GM13977 (cell line): ENCODE data around the gene EGFLAM.

Experiments
- DNase-seq: peaks from one replicate; pipeline ENCODE4 v3.0.0; 2012; ENCODE audit warnings: low spot score
- in situ Hi-C: fragments of 300-500 bp; cut with MboI; formaldehyde crosslinking; loops from one replicate; pipeline ENCODE4 v1.12.0; 2022; ENCODE audit warnings: low sequenced_read_pairs, low pct_unique_long_range_greater_than_20kb, mixed read lengths, inconsistent platforms; ENCODE audit not compliant: unreplicated experiment
- TF ChIP-seq, protein P1 (sequence below): IDR thresholded peaks from 2 replicates; pipeline ENCODE4 v1.5.1; 2012; ENCODE audit warnings: mild to moderate bottlenecking, control low read depth; ENCODE audit not compliant: insufficient read depth; ENCODE audit errors: extremely low read depth, missing control alignments

EGFLAM gene

DNA sequence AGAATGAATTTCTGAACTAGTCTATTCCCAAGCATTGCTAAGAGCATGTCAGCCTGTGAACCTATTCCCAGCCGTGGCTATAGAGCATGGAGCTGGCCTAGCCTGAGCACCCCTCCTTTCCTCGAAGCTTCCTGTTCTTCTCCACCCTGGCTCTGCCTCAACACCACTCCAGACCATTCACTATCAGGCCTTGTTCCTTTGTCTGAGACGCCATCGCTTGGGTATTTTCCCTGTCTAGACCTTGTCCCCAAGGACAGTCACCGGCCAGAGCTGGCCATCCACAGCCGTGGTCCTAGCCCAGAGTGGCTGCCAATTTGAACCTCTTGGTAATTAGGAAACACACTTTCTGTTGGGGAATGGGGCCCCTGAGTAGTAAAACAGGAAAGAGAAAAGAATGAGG is 192.3 kb downstream of the EGFLAM start:
- TF ChIP-seq, protein P1, sequence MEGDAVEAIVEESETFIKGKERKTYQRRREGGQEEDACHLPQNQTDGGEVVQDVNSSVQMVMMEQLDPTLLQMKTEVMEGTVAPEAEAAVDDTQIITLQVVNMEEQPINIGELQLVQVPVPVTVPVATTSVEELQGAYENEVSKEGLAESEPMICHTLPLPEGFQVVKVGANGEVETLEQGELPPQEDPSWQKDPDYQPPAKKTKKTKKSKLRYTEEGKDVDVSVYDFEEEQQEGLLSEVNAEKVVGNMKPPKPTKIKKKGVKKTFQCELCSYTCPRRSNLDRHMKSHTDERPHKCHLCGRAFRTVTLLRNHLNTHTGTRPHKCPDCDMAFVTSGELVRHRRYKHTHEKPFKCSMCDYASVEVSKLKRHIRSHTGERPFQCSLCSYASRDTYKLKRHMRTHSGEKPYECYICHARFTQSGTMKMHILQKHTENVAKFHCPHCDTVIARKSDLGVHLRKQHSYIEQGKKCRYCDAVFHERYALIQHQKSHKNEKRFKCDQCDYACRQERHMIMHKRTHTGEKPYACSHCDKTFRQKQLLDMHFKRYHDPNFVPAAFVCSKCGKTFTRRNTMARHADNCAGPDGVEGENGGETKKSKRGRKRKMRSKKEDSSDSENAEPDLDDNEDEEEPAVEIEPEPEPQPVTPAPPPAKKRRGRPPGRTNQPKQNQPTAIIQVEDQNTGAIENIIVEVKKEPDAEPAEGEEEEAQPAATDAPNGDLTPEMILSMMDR, result no peak
- in situ Hi-C loops, result no loop called here
- DNase-seq, result no peak

DNA sequence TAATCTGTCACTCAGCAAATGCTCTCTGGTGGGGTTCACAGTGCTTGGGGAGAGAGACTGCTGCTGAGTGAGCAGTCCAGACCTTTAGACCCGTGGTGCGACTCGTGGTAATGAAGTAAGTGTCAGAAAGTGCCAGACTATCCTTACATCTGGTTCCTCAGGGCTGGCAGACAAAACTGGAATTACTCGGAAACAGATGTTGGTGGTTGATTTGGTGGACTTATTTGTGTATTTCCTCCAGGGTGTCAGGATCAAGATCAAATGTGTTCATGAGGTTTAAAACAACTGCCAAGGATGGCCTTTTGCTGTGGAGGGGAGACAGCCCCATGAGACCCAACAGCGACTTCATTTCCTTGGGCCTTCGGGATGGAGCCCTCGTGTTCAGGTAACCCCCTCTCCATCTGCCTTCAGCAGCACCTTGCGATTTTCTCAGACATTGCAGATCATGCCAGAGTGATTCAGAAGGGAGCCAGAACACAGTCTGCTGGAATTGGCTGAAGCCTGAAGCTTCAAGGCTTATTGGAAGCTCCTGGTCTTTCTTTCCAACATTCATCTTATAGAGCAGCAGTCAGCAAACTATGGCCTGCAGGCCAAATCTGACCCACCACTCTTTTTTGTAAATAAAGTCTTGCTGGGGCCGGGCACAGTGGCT is 192.8 kb downstream of the EGFLAM start:
- in situ Hi-C loops, result no loop called here
- DNase-seq, result no peak
- TF ChIP-seq, protein P1, result no peak

DNA sequence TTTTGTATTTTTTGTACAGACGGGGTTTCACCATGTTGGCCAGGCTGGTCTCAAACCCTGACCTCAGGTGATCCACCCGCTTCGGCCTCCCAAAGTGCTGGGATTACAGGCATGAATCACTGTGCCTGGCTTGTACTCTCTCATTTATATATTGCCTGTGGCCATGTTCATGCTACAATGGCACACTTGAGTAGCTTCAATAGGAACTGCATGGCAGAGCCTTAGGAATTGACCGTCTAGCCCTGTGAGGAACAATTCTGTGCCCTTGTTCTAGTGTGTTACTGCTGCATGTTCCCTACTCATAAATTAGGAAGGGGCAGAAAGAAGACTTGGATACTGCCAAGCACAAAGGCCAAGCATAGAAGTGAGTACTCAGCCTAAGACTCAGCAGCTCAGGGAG is 193.8 kb downstream of the EGFLAM start:
- no peak for DNase-seq
- TF ChIP-seq, protein P1, result no peak
- in situ Hi-C loops, result no loop called here

DNA sequence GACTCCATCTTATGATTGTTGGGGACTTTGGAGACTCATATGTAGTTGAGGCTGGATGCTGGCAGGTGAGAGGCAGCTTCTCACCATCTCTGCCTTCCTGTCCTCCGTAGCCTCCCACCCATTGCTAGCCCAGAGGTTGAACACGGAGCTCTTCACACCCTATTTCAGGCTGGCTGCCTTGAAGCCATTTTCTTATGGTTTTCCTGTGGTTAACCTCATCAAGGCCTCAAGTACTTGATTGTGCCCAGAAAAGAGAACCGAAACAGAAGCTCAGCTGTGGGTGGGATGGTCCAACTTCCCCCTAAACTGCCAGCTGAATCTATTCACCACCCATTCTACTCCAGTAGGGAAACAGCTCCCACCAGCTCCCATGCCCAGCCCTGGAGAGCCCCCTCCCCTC is 195.1 kb downstream of the EGFLAM start:
- DNase-seq, result peak; percentile 75
- in situ Hi-C loops, result no loop called here

DNA sequence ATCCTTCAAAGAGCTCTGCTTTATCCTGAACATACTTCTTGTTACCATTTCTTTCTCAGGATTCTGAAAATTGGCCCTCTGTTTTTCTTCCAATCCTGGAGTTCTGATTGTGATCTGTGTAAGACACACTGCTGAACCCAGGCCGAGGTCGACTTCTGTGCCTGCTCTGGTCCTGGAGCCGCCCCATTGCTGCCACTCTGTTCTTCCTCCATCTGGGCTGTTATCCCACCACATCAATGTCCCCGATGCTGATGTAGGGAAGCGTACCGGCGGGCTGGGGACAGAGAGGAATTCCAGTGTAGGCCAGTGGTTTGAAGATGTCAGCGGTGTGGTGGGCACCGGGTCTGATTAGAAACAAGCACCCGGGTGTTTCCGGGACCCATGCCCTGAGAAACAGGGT is 195.6 kb downstream of the EGFLAM start:
- in situ Hi-C loops, result no loop called here
- TF ChIP-seq, protein P1, result no peak
- no peak for DNase-seq

More for the DNA sequence above, 195.1 kb downstream of the EGFLAM start:
- TF ChIP-seq, protein P1, result no peak

DNA sequence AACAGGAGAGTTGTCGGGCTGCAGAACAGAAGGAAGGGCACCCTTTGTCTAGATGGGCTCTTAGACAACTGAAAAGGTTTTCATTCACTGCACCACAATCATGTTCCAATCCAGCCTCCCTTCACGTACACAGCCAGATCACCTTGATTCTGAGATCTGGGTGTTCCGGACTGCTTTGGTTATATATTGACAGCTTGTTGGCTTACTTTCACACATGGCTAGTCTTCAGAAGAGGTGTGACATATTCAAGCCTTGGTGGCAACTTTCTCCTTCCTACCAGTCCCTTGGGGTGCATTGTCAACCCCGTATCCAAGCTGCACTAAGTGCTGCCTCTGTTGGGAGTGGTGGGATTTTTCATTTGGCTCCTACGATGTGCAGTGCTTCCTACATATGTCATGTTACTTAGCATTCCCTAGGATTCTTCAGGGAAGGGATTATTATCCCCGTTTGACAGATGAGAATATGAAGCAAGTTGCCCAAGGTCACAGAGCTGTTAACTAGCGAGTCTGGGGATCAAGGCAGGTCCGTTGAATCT is 197.5 kb downstream of the EGFLAM start:
- TF ChIP-seq, protein P1, result no peak
- in situ Hi-C loops, result no loop called here
- DNase-seq, result no peak
